ENCODE results near the gene ALDH1A3. TPM values are rescaled to one million over a fixed set of nuclear protein-coding genes. Genes with fewer than 3 reads are reported as not detected.

Gene ALDH1A3
- total RNA-seq, 2 experiments from 2014 or later: not detected

- no peaks in the 10 kb centered on the region for H3K9me3 Mint-ChIP-seq
- H3K27me3 Mint-ChIP-seq: peaks cover 79% of the 10 kb centered on the region
- no peak overlapping the region for H3K27ac Mint-ChIP-seq
- ChIA-PET CTCF (no interaction called here), POLR2A (no interaction called here)
- no peaks in the 10 kb centered on the region for H3K36me3 Mint-ChIP-seq (ENCODE audit: low read depth)
- no peak for DNase-seq
- peak overlapping the region; percentile 17 for H3K4me3 Mint-ChIP-seq
- H3K4me1 Mint-ChIP-seq: peaks cover 7% of the 10 kb centered on the region
Observed at GRCh38 chr15:100880897-100881242, 1.2 kb downstream of the ALDH1A3 start.

GRCh38 chr15:100881573-100882336 is 2.1 kb downstream of the ALDH1A3 start:
- Mint-ChIP-seq H3K36me3 (ENCODE audit: low read depth) (no peaks in the 10 kb centered on the region), H3K27me3 (peaks cover 73% of the 10 kb centered on the region), H3K4me3 (no peak overlapping the region), H3K9me3 (no peaks in the 10 kb centered on the region), H3K4me1 (peaks cover 7% of the 10 kb centered on the region), H3K27ac (no peak overlapping the region)
- CTCF ChIA-PET: no interaction called here
- no peak for DNase-seq
- POLR2A ChIA-PET: no interaction called here

GRCh38 chr15:100885116-100885515 is 5.5 kb downstream of the ALDH1A3 start:
- POLR2A ChIA-PET: no interaction called here
- H3K27ac Mint-ChIP-seq: no peak overlapping the region
- no peaks in the 10 kb centered on the region for H3K36me3 Mint-ChIP-seq (ENCODE audit: low read depth)
- no peak overlapping the region for H3K4me3 Mint-ChIP-seq
- CTCF ChIA-PET: interaction anchor here (1.7 kb wide), 1 partner anchor 11 kb away, joined by 3 read pairs; no protein-coding TSS in a partner anchor
- no peak for DNase-seq
- H3K4me1 Mint-ChIP-seq: peaks cover 5% of the 10 kb centered on the region
- H3K9me3 Mint-ChIP-seq: no peaks in the 10 kb centered on the region
- peaks cover 70% of the 10 kb centered on the region for H3K27me3 Mint-ChIP-seq

- H3K36me3 Mint-ChIP-seq (ENCODE audit: low read depth): no peaks in the 10 kb centered on the region
- H3K27me3 Mint-ChIP-seq: peaks cover 71% of the 10 kb centered on the region
- no peak overlapping the region for H3K4me3 Mint-ChIP-seq
- ChIA-PET CTCF (interaction anchor here (1.7 kb wide), 1 partner anchor 11 kb away, joined by 3 read pairs; no protein-coding TSS in a partner anchor), POLR2A (no interaction called here)
- H3K4me1 Mint-ChIP-seq: peaks cover under 1% of the 10 kb centered on the region
- DNase-seq: no peak
- H3K27ac Mint-ChIP-seq: no peak overlapping the region
- H3K9me3 Mint-ChIP-seq: no peaks in the 10 kb centered on the region
Observed at GRCh38 chr15:100885811-100886210, 6.2 kb downstream of the ALDH1A3 start.

- Mint-ChIP-seq H3K27me3 (peaks cover 65% of the 10 kb centered on the region), H3K27ac (no peak overlapping the region), H3K4me1 (no peaks in the 10 kb centered on the region), H3K9me3 (no peaks in the 10 kb centered on the region), H3K36me3 (ENCODE audit: low read depth) (no peaks in the 10 kb centered on the region), H3K4me3 (no peak overlapping the region)
- DNase-seq: no peak
- CTCF ChIA-PET: no interaction called here
- POLR2A ChIA-PET: no interaction called here
Observed at GRCh38 chr15:100887211-100887913, 7.7 kb downstream of the ALDH1A3 start.

GRCh38 chr15:100889385-100890050 is 9.9 kb downstream of the ALDH1A3 start:
- Mint-ChIP-seq H3K27me3 (peaks cover 50% of the 10 kb centered on the region), H3K36me3 (ENCODE audit: low read depth) (no peaks in the 10 kb centered on the region), H3K9me3 (no peaks in the 10 kb centered on the region), H3K27ac (no peak overlapping the region), H3K4me3 (no peak overlapping the region), H3K4me1 (no peaks in the 10 kb centered on the region)
- CTCF ChIA-PET: interaction anchor here (0.9 to 1.0 kb wide), 3 partner anchors 11 to 21 kb away, joined by 3 to 4 read pairs (median 3); no protein-coding TSS in a partner anchor
- POLR2A ChIA-PET: no interaction called here
- no peak for DNase-seq

- ChIA-PET POLR2A (no interaction called here), CTCF (interaction anchor here (0.9 to 1.0 kb wide), 2 partner anchors 16 to 20 kb away, joined by 3 to 4 read pairs; no protein-coding TSS in a partner anchor)
- Mint-ChIP-seq H3K4me3 (no peak overlapping the region), H3K4me1 (no peaks in the 10 kb centered on the region), H3K27ac (no peak overlapping the region), H3K36me3 (ENCODE audit: low read depth) (no peaks in the 10 kb centered on the region), H3K9me3 (no peaks in the 10 kb centered on the region), H3K27me3 (peaks cover 46% of the 10 kb centered on the region)
- no peak for DNase-seq
Observed at GRCh38 chr15:100890051-100890720, 10.6 kb downstream of the ALDH1A3 start.

GRCh38 chr15:100890850-100891249 is 11.2 kb downstream of the ALDH1A3 start:
- H3K27ac Mint-ChIP-seq: no peak overlapping the region
- DNase-seq: no peak
- H3K4me1 Mint-ChIP-seq: no peaks in the 10 kb centered on the region
- ChIA-PET CTCF (no interaction called here), POLR2A (no interaction called here)
- no peaks in the 10 kb centered on the region for H3K9me3 Mint-ChIP-seq
- H3K27me3 Mint-ChIP-seq: peaks cover 40% of the 10 kb centered on the region
- no peaks in the 10 kb centered on the region for H3K36me3 Mint-ChIP-seq (ENCODE audit: low read depth)
- no peak overlapping the region for H3K4me3 Mint-ChIP-seq

- ChIA-PET CTCF (interaction anchor here (0.6 to 1.6 kb wide), 2 partner anchors 27 to 747 kb away, joined by 3 to 5 read pairs; partner anchors contain the start of gene LRRK1), POLR2A (interaction anchor here (0.6 kb wide), 1 partner anchor 10 kb away, joined by 3 read pairs; no protein-coding TSS in a partner anchor)
- Mint-ChIP-seq H3K4me1 (no peaks in the 10 kb centered on the region), H3K4me3 (no peak overlapping the region), H3K27me3 (peaks cover 39% of the 10 kb centered on the region), H3K27ac (no peak overlapping the region), H3K9me3 (no peaks in the 10 kb centered on the region), H3K36me3 (ENCODE audit: low read depth) (no peaks in the 10 kb centered on the region)
- no peak for DNase-seq
Observed at GRCh38 chr15:100891307-100892012, 11.8 kb downstream of the ALDH1A3 start.

- Mint-ChIP-seq H3K4me3 (no peak overlapping the region), H3K27me3 (peaks cover 39% of the 10 kb centered on the region), H3K4me1 (no peaks in the 10 kb centered on the region), H3K27ac (no peak overlapping the region), H3K36me3 (ENCODE audit: low read depth) (no peaks in the 10 kb centered on the region), H3K9me3 (no peaks in the 10 kb centered on the region)
- no peak for DNase-seq
- CTCF ChIA-PET: interaction anchor here (0.6 to 1.6 kb wide), 2 partner anchors 26 to 746 kb away, joined by 3 to 5 read pairs; partner anchors contain the start of gene LRRK1
- POLR2A ChIA-PET: interaction anchor here (0.6 kb wide), 1 partner anchor 10 kb away, joined by 3 read pairs; no protein-coding TSS in a partner anchor
Observed at GRCh38 chr15:100892013-100892355, 12.4 kb downstream of the ALDH1A3 start.

- Mint-ChIP-seq H3K9me3 (no peaks in the 10 kb centered on the region), H3K27me3 (peaks cover 37% of the 10 kb centered on the region), H3K36me3 (ENCODE audit: low read depth) (no peaks in the 10 kb centered on the region), H3K27ac (no peak overlapping the region), H3K4me3 (no peak overlapping the region), H3K4me1 (no peaks in the 10 kb centered on the region)
- CTCF ChIA-PET: no interaction called here
- POLR2A ChIA-PET: no interaction called here
- no peak for DNase-seq
Observed at GRCh38 chr15:100893261-100893963, 13.8 kb downstream of the ALDH1A3 start.

- CTCF ChIA-PET: no interaction called here
- POLR2A ChIA-PET: no interaction called here
- peaks cover 33% of the 10 kb centered on the region for H3K27me3 Mint-ChIP-seq
- H3K4me1 Mint-ChIP-seq: no peaks in the 10 kb centered on the region
- DNase-seq: no peak
- H3K4me3 Mint-ChIP-seq: no peak overlapping the region
- no peaks in the 10 kb centered on the region for H3K36me3 Mint-ChIP-seq (ENCODE audit: low read depth)
- H3K27ac Mint-ChIP-seq: no peak overlapping the region
- H3K9me3 Mint-ChIP-seq: no peaks in the 10 kb centered on the region
Observed at GRCh38 chr15:100893964-100894295, 14.3 kb downstream of the ALDH1A3 start.

All from activated CD4-positive, alpha-beta T cell treated with anti-CD3 and anti-CD28 coated beads, Interleukin-2, amount 10 ng/mL, durations not matched to agents 7 days and 5 days (primary cell).